Stomach smooth muscle (tissue), 2 donors: ENCODE data around the gene ZNF605.
"Not testable (repeated sequence)": the region's sequence is repeated elsewhere in the genome, so short reads cannot be mapped to it uniquely, and the experiment has no call there.

ENCODE experiments used
- H3K27ac ChIP-seq: one replicate; pipeline ENCODE4 v1.7.0; 2013; ENCODE audit warnings: mild to moderate bottlenecking, low read length, inconsistent platforms
- H3K27me3 ChIP-seq, 2 donors: one replicate each; pipeline ENCODE4 v1.7.0; 2013; ENCODE audit warnings: low read length in 2 of 2; ENCODE audit not compliant: insufficient read depth in 2 of 2, control insufficient read depth in 1 of 2
- H3K36me3 ChIP-seq, 2 donors: one replicate each; pipeline ENCODE4 v1.7.0; 2013; ENCODE audit warnings: low read length in 2 of 2; ENCODE audit not compliant: control insufficient read depth in 2 of 2, insufficient read depth in 2 of 2
- H3K4me1 ChIP-seq: one replicate; pipeline ENCODE4 v1.7.0; 2013; ENCODE audit warnings: low read length; ENCODE audit not compliant: control insufficient read depth, insufficient read depth
- H3K4me3 ChIP-seq, 2 donors: one replicate each; pipeline ENCODE4 v1.7.0; 2013; ENCODE audit warnings: low read length in 2 of 2
- H3K9ac ChIP-seq, 2 donors: one replicate each; pipeline ENCODE4 v1.7.0; 2013; ENCODE audit warnings: low read length in 2 of 2, mild to moderate bottlenecking in 1 of 2
- H3K9me3 ChIP-seq, 2 donors: one replicate each; pipeline ENCODE4 v1.7.0; 2013; ENCODE audit warnings: low read length in 2 of 2; ENCODE audit not compliant: control insufficient read depth in 2 of 2
- donor health status: healthy.
- donor health status: Pancreatic carcinoma.

The ZNF605 gene

GRCh38 chr12:132926415-132926833, 29.7 kb downstream of the ZNF605 start:
- no peaks in the 10 kb centered on the region for H3K27me3 ChIP-seq
- H3K27ac ChIP-seq: no peak overlapping the region
- H3K4me1 ChIP-seq: no peaks in the 10 kb centered on the region
- peak overlapping the region in 1 of 2 donors; percentile 33 for H3K4me3 ChIP-seq
- H3K9ac ChIP-seq: no peak overlapping the region
- peaks cover 35 to 36% of the 10 kb centered on the region in 2 donors for H3K9me3 ChIP-seq
- H3K36me3 ChIP-seq: peaks cover 17 to 23% of the 10 kb centered on the region in 2 donors

GRCh38 chr12:132925597-132926414, 30.3 kb downstream of the ZNF605 start:
- Histone ChIP-seq H3K4me1 (no peaks in the 10 kb centered on the region), H3K9me3 (peaks cover 35 to 36% of the 10 kb centered on the region in 2 donors), H3K9ac (no peak overlapping the region), H3K27me3 (no peaks in the 10 kb centered on the region), H3K27ac (no peak overlapping the region), H3K36me3 (peaks cover 13 to 23% of the 10 kb centered on the region in 2 donors), H3K4me3 (peak overlapping the region in 1 of 2 donors; percentile 33)

- peaks cover 11 to 18% of the 10 kb centered on the region in 2 donors for H3K36me3 ChIP-seq
- H3K4me3 ChIP-seq: no peak overlapping the region
- peaks cover 35 to 36% of the 10 kb centered on the region in 2 donors for H3K9me3 ChIP-seq
- H3K27ac ChIP-seq: no peak overlapping the region
- H3K4me1 ChIP-seq: no peaks in the 10 kb centered on the region
- no peaks in the 10 kb centered on the region for H3K27me3 ChIP-seq
- H3K9ac ChIP-seq: no peak overlapping the region
These were observed 31.8 kb downstream of the ZNF605 start for GRCh38 chr12:132924356-132924755.

DNA sequence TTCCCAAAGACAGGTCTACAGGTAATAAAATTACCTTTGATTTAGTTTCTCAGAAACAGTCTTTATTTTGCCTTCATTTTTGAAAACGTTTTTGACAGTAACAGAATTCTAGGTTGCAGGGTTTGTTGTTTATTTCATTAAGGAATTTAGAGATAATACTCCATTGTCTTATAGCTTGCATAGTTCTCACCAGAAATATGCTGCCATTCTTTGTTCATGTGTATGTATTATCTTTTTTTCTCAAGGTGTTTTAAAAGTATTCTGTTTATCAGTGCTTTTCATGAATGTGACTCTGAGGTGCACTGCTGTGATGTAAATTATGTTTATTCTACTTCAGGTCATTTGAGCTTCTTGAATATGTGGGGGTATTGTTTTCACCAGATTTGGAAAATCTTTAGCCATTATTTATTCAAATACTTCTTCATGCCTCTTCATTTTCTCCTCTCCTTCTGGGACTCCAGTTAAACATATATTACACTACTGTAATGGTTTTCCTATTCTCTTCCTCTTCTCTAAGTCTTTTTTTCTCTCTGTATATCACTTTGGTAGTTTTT, 32.7 kb downstream of the ZNF605 start:
- Histone ChIP-seq H3K4me3 (no peak overlapping the region), H3K4me1 (no peaks in the 10 kb centered on the region), H3K9me3 (peaks cover 31 to 36% of the 10 kb centered on the region in 2 donors), H3K9ac (no peak overlapping the region), H3K36me3 (peaks cover 6 to 15% of the 10 kb centered on the region in 2 donors), H3K27me3 (no peaks in the 10 kb centered on the region), H3K27ac (no peak overlapping the region)

DNA sequence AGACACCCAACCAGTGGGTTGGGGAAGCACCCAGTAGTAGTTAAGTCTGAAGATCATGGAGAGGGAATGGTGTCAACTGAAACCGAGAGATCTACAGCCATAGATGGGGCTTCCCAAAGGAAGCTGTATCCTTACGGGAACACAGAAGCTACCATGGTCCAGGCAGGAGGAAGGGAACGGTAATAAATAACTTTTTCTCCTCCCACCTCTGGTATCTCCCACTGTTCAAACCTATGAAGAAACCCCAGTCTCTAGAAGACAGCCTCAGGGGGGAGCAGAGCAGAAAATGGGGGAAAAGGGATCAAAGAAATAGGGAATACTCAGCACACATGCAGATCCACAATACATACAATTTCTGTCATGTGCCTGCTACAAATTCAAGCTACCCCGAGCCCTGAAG, 33.4 kb downstream of the ZNF605 start:
- Histone ChIP-seq H3K4me3 (no peak overlapping the region), H3K9me3 (peaks cover 35 to 36% of the 10 kb centered on the region in 2 donors), H3K9ac (no peak overlapping the region), H3K4me1 (no peaks in the 10 kb centered on the region), H3K36me3 (peaks cover 6 to 15% of the 10 kb centered on the region in 2 donors), H3K27me3 (no peaks in the 10 kb centered on the region), H3K27ac (no peak overlapping the region)

DNA sequence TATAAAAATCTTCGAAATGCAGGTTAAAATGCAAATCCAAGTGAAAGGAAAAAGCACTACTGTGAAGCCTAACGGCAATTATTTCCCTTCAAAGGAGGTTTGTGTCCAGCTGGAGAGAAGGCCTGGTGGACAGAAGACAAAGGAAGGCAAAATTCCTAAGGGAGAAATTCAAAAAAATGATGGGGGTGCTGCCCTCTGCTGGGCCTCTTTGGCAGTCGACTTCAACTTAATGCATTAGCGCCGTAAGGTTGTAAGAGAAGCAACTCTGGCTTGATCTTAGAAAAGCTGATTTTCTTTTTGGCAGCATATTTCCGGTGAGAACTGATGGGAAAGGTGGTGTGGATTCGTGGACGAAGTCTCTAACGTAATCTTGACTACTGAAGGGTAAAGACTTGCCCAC, 34.4 kb downstream of the ZNF605 start:
- Histone ChIP-seq H3K9me3 (peaks cover 32% of the 10 kb centered on the region in 2 donors), H3K36me3 (peaks cover 6 to 14% of the 10 kb centered on the region in 2 donors)

GRCh38 chr12:132918680-132919079, 37.4 kb downstream of the ZNF605 start:
- no peak overlapping the region for H3K27ac ChIP-seq
- no peak overlapping the region for H3K4me3 ChIP-seq
- no peaks in the 10 kb centered on the region for H3K27me3 ChIP-seq
- H3K4me1 ChIP-seq: no peaks in the 10 kb centered on the region
- no peaks in the 10 kb centered on the region for H3K36me3 ChIP-seq
- no peak overlapping the region for H3K9ac ChIP-seq
- H3K9me3 ChIP-seq: peaks cover 10 to 11% of the 10 kb centered on the region in 2 donors

More for the DNA sequence above, 34.4 kb downstream of the ZNF605 start:
- no peak overlapping the region for H3K4me3 ChIP-seq
- H3K4me1 ChIP-seq: no peaks in the 10 kb centered on the region
- H3K9ac ChIP-seq: no peak overlapping the region
- H3K27me3 ChIP-seq: no peaks in the 10 kb centered on the region
- H3K27ac ChIP-seq: no peak overlapping the region

- Histone ChIP-seq H3K27me3 (no peaks in the 10 kb centered on the region), H3K27ac (peak overlapping the region; percentile 60), H3K36me3 (no peaks in the 10 kb centered on the region), H3K9ac (peak overlapping the region; percentile 81 to 85), H3K4me1 (peaks cover 13% of the 10 kb centered on the region), H3K4me3 (peak overlapping the region; percentile 76 to 85), H3K9me3 (no peaks in the 10 kb centered on the region)
These were observed 47.1 kb downstream of the ZNF605 start for GRCh38 chr12:132909030-132909368.

- Histone ChIP-seq H3K4me3 (peak overlapping the region; percentile 76 to 85), H3K4me1 (peaks cover 13% of the 10 kb centered on the region), H3K9me3 (no peaks in the 10 kb centered on the region), H3K27me3 (no peaks in the 10 kb centered on the region), H3K36me3 (no peaks in the 10 kb centered on the region), H3K27ac (peak overlapping the region; percentile 60), H3K9ac (peak overlapping the region; percentile 81 to 85)
These were observed 47.7 kb downstream of the ZNF605 start for GRCh38 chr12:132908145-132909029.

DNA sequence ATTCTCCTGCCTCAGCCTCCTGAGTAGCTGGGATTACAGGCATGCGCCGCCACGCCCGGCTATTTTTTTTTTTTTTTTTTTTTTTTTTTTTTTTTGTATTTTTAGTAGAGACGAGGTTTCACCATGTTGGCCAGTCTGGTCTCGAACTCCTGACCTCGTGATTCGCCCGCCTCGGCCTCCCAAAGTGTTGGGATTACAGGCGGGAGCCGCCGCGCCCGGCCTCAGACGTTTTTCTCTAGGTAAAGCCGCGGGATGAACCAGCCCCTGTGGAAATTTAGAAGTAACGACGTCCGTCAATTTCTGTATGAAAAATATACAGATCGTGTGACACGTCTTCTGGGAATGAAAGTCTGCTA, 48.3 kb downstream of the ZNF605 start:
- H3K27ac ChIP-seq, H3K9me3 ChIP-seq, H3K36me3 ChIP-seq, H3K27me3 ChIP-seq: not testable (repeated sequence)
- Histone ChIP-seq H3K4me3 (peak overlapping the region; percentile 76 to 85), H3K9ac (peak overlapping the region; percentile 55 to 66), H3K4me1 (peaks cover 13% of the 10 kb centered on the region)
